GM21717 (cell line): ENCODE measurements around the gene CCDC82.

Source experiments
- ATAC-seq: cut with Tn5 transposase; IDR thresholded peaks from one replicate; pipeline ENCODE4 v1.9.1; 2021; ENCODE audit warnings: mild to moderate bottlenecking, moderate library complexity; ENCODE audit not compliant: unreplicated experiment

Gene CCDC82

GRCh38 chr11:96309016-96309642 is 80.6 kb downstream of the CCDC82 start:
- ATAC-seq = no peak

- no peak for ATAC-seq
Observed at GRCh38 chr11:96307776-96308140, 82.0 kb downstream of the CCDC82 start.

- no peak for ATAC-seq
Observed at GRCh38 chr11:96306933-96307775, 82.6 kb downstream of the CCDC82 start.

GRCh38 chr11:96306600-96306932 is 83.1 kb downstream of the CCDC82 start:
- ATAC-seq = no peak

DNA sequence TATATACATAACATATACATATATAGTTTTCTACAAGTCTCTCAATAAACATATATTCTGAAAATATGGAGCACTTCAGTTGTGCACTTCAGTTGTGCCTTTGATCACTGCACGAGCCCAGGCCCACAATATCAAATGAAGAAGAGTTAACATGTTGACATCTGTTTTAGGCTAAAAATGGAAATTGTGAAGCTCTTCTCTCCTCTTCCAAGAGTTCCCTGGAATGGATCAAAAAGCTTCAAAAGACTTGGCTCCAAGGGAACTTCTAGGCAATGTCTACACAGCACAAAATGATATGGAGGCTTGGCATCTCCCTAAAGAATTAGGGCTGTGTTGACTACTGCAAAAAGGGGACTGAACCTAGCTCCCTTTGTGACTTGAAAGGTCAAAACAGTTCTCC is 83.6 kb downstream of the CCDC82 start:
- ATAC-seq = no peak

GRCh38 chr11:96303980-96304379 is 85.7 kb downstream of the CCDC82 start:
- ATAC-seq = no peak

- ATAC-seq = no peak
Observed at GRCh38 chr11:96303064-96303463, 86.6 kb downstream of the CCDC82 start.
